ENCODE data around the gene BCAS1. TPM values are rescaled to one million over a fixed set of nuclear protein-coding genes. Genes with fewer than 3 reads are reported as not detected.

BCAS1 gene
- total RNA-seq, 4 donors from 2014 or later = 0.97 to 9.3 (median 4.4) TPM

- Histone ChIP-seq H3K4me3 (no peak overlapping the region), H3K27me3 (no peaks in the 10 kb centered on the region), H3K9me3 (no peaks in the 10 kb centered on the region), H3K36me3 (no peaks in the 10 kb centered on the region), H3K4me1 (no peaks in the 10 kb centered on the region), H3K27ac (no peak overlapping the region)
- intact Hi-C loops (cut with DNase I) = no loop called here
- DNase-seq = no peak
- WGBS, 2 donors = 85 to 89% methylated on average over 1 of the region's 1 CpG
- no peak for TF ChIP-seq CTCF (IDR thresholded peaks at IDR 0.05)
These were observed 22.7 kb downstream of the BCAS1 start for GRCh38 chr20:54047720-54048119.

- 92 to 100% methylated on average over 2 of the region's 2 CpGs for WGBS, 2 donors
These were observed 23.3 kb downstream of the BCAS1 start for GRCh38 chr20:54047048-54047447.

GRCh38 chr20:54044156-54044555 is 26.2 kb downstream of the BCAS1 start:
- intact Hi-C loops (cut with DNase I) = no loop called here
- Histone ChIP-seq H3K4me3 (no peak overlapping the region), H3K36me3 (no peaks in the 10 kb centered on the region), H3K27ac (no peak overlapping the region), H3K27me3 (no peaks in the 10 kb centered on the region), H3K9me3 (no peaks in the 10 kb centered on the region), H3K4me1 (no peaks in the 10 kb centered on the region)
- no peak for DNase-seq
- TF ChIP-seq POLR2A (IDR thresholded peaks at IDR 0.05) (no peak), CTCF (IDR thresholded peaks at IDR 0.05) (no peak)

More at GRCh38 chr20:54047048-54047447, 23.3 kb downstream of the BCAS1 start:
- no peaks in the 10 kb centered on the region for H3K27me3 ChIP-seq
- TF ChIP-seq POLR2A (IDR thresholded peaks at IDR 0.05) (no peak), CTCF (IDR thresholded peaks at IDR 0.05) (no peak)
- H3K4me3 ChIP-seq = no peak overlapping the region
- no peaks in the 10 kb centered on the region for H3K9me3 ChIP-seq
- no peaks in the 10 kb centered on the region for H3K4me1 ChIP-seq
- DNase-seq = no peak
- no peak overlapping the region for H3K27ac ChIP-seq
- H3K36me3 ChIP-seq = no peaks in the 10 kb centered on the region
- intact Hi-C loops (cut with DNase I) = no loop called here

GRCh38 chr20:54043076-54043967 is 27.1 kb downstream of the BCAS1 start:
- intact Hi-C loops (cut with DNase I) = no loop called here
- Histone ChIP-seq H3K27me3 (no peaks in the 10 kb centered on the region), H3K4me1 (no peaks in the 10 kb centered on the region), H3K9me3 (no peaks in the 10 kb centered on the region), H3K36me3 (no peaks in the 10 kb centered on the region), H3K4me3 (no peak overlapping the region), H3K27ac (peak overlapping the region in 1 of 4 donors; percentile 21)
- TF ChIP-seq POLR2A (IDR thresholded peaks at IDR 0.05) (no peak), CTCF (IDR thresholded peaks at IDR 0.05) (no peak)
- no peak for DNase-seq
- WGBS, 2 donors = 47 to 59% methylated on average over 8 to 9 of the region's 9 CpGs

- Histone ChIP-seq H3K27ac (no peak overlapping the region), H3K4me3 (no peak overlapping the region), H3K36me3 (no peaks in the 10 kb centered on the region), H3K27me3 (no peaks in the 10 kb centered on the region), H3K9me3 (no peaks in the 10 kb centered on the region), H3K4me1 (no peaks in the 10 kb centered on the region)
- 78 to 83% methylated on average over 4 of the region's 4 CpGs for WGBS, 2 donors
- intact Hi-C loops (cut with DNase I) = no loop called here
- TF ChIP-seq CTCF (IDR thresholded peaks at IDR 0.05) (no peak), POLR2A (IDR thresholded peaks at IDR 0.05) (no peak)
- no peak for DNase-seq
These were observed 28.4 kb downstream of the BCAS1 start for GRCh38 chr20:54042021-54042420.
